ENCODE data around the gene CRTAC1. TPM values are rescaled to one million over a fixed set of nuclear protein-coding genes. Genes with fewer than 3 reads are reported as not detected.

The CRTAC1 gene
- polyA plus RNA-seq, 3 donors: not detected

- Histone ChIP-seq H3K4me2 (replicated peaks; ENCODE audit: extremely low read depth, low read length, poor library complexity, severe bottlenecking) (no peak overlapping the region), H2AFZ (ENCODE audit: insufficient read depth, low read depth, low read length, poor library complexity, severe bottlenecking) (no peak overlapping the region), H3K4me3 (replicated peaks in 1 of 3; ENCODE audit: low read depth in 2 of 3, low read length in 3 of 3) (no peak overlapping the region), H3K79me2 (ENCODE audit: insufficient read depth, low read length) (no peaks in the 10 kb centered on the region), H3K27ac (ENCODE audit: low read depth in 1 of 2, low read length in 2 of 2) (no peak overlapping the region), H3K4me1 (ENCODE audit: control insufficient read depth in 1 of 2, insufficient read depth in 2 of 2, low read length in 2 of 2) (no peaks in the 10 kb centered on the region), H4K20me1 (ENCODE audit: insufficient read depth, low read length) (no peaks in the 10 kb centered on the region), H3K9ac (ENCODE audit: insufficient read depth, low read length, poor library complexity, severe bottlenecking) (no peak overlapping the region), H3K36me3 (replicated peaks in 1 of 2; ENCODE audit: control insufficient read depth in 1 of 2, insufficient read depth in 2 of 2, low read length in 2 of 2) (no peaks in the 10 kb centered on the region), H3K9me3 (replicated peaks in 1 of 2; ENCODE audit: control insufficient read depth in 1 of 2, insufficient read depth in 1 of 2, low read length in 2 of 2) (no peaks in the 10 kb centered on the region), H3K27me3 (ENCODE audit: control insufficient read depth in 2 of 2, insufficient read depth in 2 of 2, low read length in 2 of 2) (peaks cover 0 to 2% of the 10 kb centered on the region in 2 donors)
- no peak overlapping the region for H3K4me3 Mint-ChIP-seq
- no peak overlapping the region for H3K27ac Mint-ChIP-seq
- TF ChIP-seq CTCF (IDR thresholded peaks at IDR 0.05): no peak
- WGBS (ENCODE audit: insufficient coverage): 74% methylated on average over 3 of the region's 4 CpGs
- peaks cover 15 to 28% (median 20%) of the 10 kb centered on the region in 3 donors for H3K27me3 Mint-ChIP-seq (ENCODE audit: low read depth in 3 of 3)
- H3K4me1 Mint-ChIP-seq: peaks cover 6% of the 10 kb centered on the region
- DNase-seq: peak in 2 of 3 donors; percentile 1 to 12
- H3K9me3 Mint-ChIP-seq: peaks cover 0 to 2% (median 0%) of the 10 kb centered on the region in 7 donors
- intact Hi-C loops (cut with micrococcal nuclease): loop anchor here in 1 of 2 donors (5.0 kb wide), 1 partner anchor 126 kb away; no protein-coding TSS in a partner anchor
- no peaks in the 10 kb centered on the region for H3K36me3 Mint-ChIP-seq
Measured at GRCh38 chr10:97916586-97916985, 113.8 kb downstream of the CRTAC1 start.

DNA sequence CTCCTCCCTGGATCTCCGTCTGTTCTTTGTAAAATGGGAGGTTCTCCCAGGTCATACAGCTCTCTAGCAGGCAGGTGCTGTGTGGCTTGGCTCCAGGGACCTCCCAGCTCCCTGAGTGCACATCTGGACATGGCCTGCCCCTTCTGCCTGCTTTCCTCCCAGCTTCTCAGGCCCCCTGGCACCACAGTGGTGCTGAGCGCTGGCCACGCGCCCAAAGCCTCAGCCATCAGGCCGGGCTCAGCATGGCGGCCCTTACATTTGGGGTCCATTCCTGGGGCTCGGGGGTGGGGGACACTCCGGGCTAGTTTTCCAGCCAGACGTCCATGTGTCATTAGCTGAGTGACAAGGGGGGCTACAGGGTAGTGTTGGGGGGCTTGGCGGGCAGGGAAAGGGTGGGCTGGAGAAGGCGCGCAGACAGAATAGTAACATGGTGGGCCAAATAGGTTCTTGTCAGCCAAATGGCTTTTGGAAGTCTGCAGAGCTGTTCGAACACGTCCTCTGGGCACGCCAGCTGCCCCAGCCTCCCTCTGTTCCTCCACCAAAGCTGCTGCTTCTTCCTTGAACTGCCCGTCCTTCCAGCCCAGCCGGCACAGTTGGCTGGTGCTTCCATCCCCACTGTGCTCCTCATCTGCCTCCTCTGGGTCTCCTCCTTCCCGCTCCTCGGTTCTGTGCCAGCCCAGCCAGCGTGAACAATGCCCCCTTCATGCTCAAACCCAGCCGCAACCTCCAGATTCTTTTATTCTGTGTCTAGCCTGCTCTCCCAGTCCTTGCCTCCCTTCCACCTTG lies 114.9 kb downstream of the CRTAC1 start:
- no peak overlapping the region for H3K9ac ChIP-seq (ENCODE audit: insufficient read depth, low read length, poor library complexity, severe bottlenecking)
- no peaks in the 10 kb centered on the region for H3K9me3 ChIP-seq (replicated peaks in 1 of 2; ENCODE audit: control insufficient read depth in 1 of 2, insufficient read depth in 1 of 2, low read length in 2 of 2)
- H3K4me1 ChIP-seq (ENCODE audit: control insufficient read depth in 1 of 2, insufficient read depth in 2 of 2, low read length in 2 of 2): no peaks in the 10 kb centered on the region
- Mint-ChIP-seq H3K4me3 (no peak overlapping the region), H3K36me3 (no peaks in the 10 kb centered on the region), H3K9me3 (peaks cover 0 to 2% (median 0%) of the 10 kb centered on the region in 7 donors), H3K27ac (peak overlapping the region in 1 of 7 donors; percentile 84), H3K4me1 (peaks cover 6% of the 10 kb centered on the region), H3K27me3 (ENCODE audit: low read depth in 3 of 3) (peaks cover 9 to 25% (median 18%) of the 10 kb centered on the region in 3 donors)
- H3K4me2 ChIP-seq (replicated peaks; ENCODE audit: extremely low read depth, low read length, poor library complexity, severe bottlenecking): no peak overlapping the region
- no peaks in the 10 kb centered on the region for H3K36me3 ChIP-seq (replicated peaks in 1 of 2; ENCODE audit: control insufficient read depth in 1 of 2, insufficient read depth in 2 of 2, low read length in 2 of 2)
- TF ChIP-seq CTCF (IDR thresholded peaks at IDR 0.05): no peak
- WGBS (ENCODE audit: insufficient coverage): 90% methylated on average over 18 of the region's 21 CpGs
- no peaks in the 10 kb centered on the region for H3K79me2 ChIP-seq (ENCODE audit: insufficient read depth, low read length)
- no peaks in the 10 kb centered on the region for H4K20me1 ChIP-seq (ENCODE audit: insufficient read depth, low read length)
- H2AFZ ChIP-seq (ENCODE audit: insufficient read depth, low read depth, low read length, poor library complexity, severe bottlenecking): no peak overlapping the region
- H3K27ac ChIP-seq (ENCODE audit: low read depth in 1 of 2, low read length in 2 of 2): no peak overlapping the region
- intact Hi-C loops (cut with micrococcal nuclease): loop anchor here (2.0 to 5.0 kb wide), 2 partner anchors 125 to 127 kb away; no protein-coding TSS in a partner anchor
- H3K4me3 ChIP-seq (replicated peaks in 1 of 3; ENCODE audit: low read depth in 2 of 3, low read length in 3 of 3): no peak overlapping the region
- H3K27me3 ChIP-seq (ENCODE audit: control insufficient read depth in 2 of 2, insufficient read depth in 2 of 2, low read length in 2 of 2): peaks cover 0 to 2% of the 10 kb centered on the region in 2 donors
- no peak for DNase-seq
